Caco-2 (cell line): ENCODE results near the gene MPL. TPM values are rescaled to one million over a fixed set of nuclear protein-coding genes. Genes with fewer than 3 reads are reported as not detected.

ENCODE experiments used
- BruUV-seq: library from RNA; stranded (reverse); fragments of 400-500 nt; replicated peaks from 2 replicates; lab custom pipeline; 2021; lab: Mats Ljungman, UMichigan
- CTCF ChIA-PET: fragments of 300-600 bp; sonication (Branson Sonifier 250); formaldehyde crosslinking; loops from one replicate; lab custom pipeline; 2022; ENCODE audit warnings: antibody characterized with exemption; lab: Charles Lee
- POLR2A ChIA-PET: fragments of 300-600 bp; sonication (Branson Sonifier 250); formaldehyde crosslinking; loops from one replicate; lab custom pipeline; 2022; ENCODE audit warnings: antibody characterized with exemption; lab: Charles Lee
- DNase-seq, 2 experiments: peaks; one replicate each; pipeline versions ENCODE4 v3.0.0 to v3.0.0-alpha.2; 2020 to 2022
- H3K27me3 ChIP-seq: replicated peaks from 2 replicates; pipeline ENCODE4 v1.6.0; 2011; ENCODE audit warnings: low read length; ENCODE audit not compliant: control insufficient read depth, insufficient read depth
- H3K36me3 ChIP-seq: 2 replicates; pipeline ENCODE4 v1.5.1; 2011; ENCODE audit warnings: low read length; ENCODE audit not compliant: control insufficient read depth, insufficient read depth
- H3K4me1 ChIP-seq: fragments of 250-450 bp; sonication (Bioruptor Pico); 2 replicates; pipeline ENCODE4 v1.5.1; 2020; ENCODE audit warnings: mild to moderate bottlenecking
- H3K4me3 ChIP-seq: 2 replicates; pipeline ENCODE4 v1.5.1; 2011; ENCODE audit warnings: low read depth, mild to moderate bottlenecking, control low read depth, low read length
- H3K9me3 ChIP-seq: fragments of 250-450 bp; sonication (Bioruptor Pico); 2 replicates; pipeline ENCODE4 v1.5.1; 2020; ENCODE audit warnings: mild to moderate bottlenecking, moderate library complexity
- H3K27ac Mint-ChIP-seq: one replicate; pipeline ENCODE4 v1.8.0; 2022; ENCODE audit warnings: mixed read lengths; ENCODE audit not compliant: unreplicated experiment
- H3K27me3 Mint-ChIP-seq: one replicate; pipeline ENCODE4 v1.8.0; 2022; ENCODE audit warnings: mixed read lengths; ENCODE audit not compliant: insufficient read depth, unreplicated experiment
- H3K36me3 Mint-ChIP-seq: one replicate; pipeline ENCODE4 v1.8.0; 2022; ENCODE audit warnings: mild to moderate bottlenecking, mixed read lengths; ENCODE audit not compliant: insufficient read depth, unreplicated experiment
- H3K4me1 Mint-ChIP-seq: one replicate; pipeline ENCODE4 v1.8.0; 2022; ENCODE audit warnings: low read depth, mixed read lengths; ENCODE audit not compliant: unreplicated experiment
- H3K4me3 Mint-ChIP-seq: one replicate; pipeline ENCODE4 v1.8.0; 2022; ENCODE audit warnings: mild to moderate bottlenecking, moderate library complexity, mixed read lengths; ENCODE audit not compliant: unreplicated experiment
- H3K9me3 Mint-ChIP-seq: one replicate; pipeline ENCODE4 v1.8.0; 2022; ENCODE audit warnings: mixed read lengths; ENCODE audit not compliant: unreplicated experiment
- CTCF ChIP-seq, 2 experiments: fragments of 200-600 bp in 1 of 2; IDR thresholded peaks; 1 replicate in 1 of 2; 2 replicates in 1 of 2; pipeline versions ENCODE4 v1.5.1 to v1.8.0; 2011 to 2022; ENCODE audit warnings: antibody characterized with exemption in 1 of 2, control low read depth in 1 of 2, inconsistent platforms in 1 of 2, low read depth in 1 of 2, low read length in 1 of 2, mild to moderate bottlenecking in 1 of 2, moderate library complexity in 1 of 2; ENCODE audit not compliant: insufficient read depth in 1 of 2, severe bottlenecking in 1 of 2, unreplicated experiment in 1 of 2
- intact Hi-C: fragments of 100-400 bp; cut with micrococcal nuclease; formaldehyde crosslinking; loops from one replicate; pipeline ENCODE4 v1.10.0; 2022; ENCODE audit not compliant: unreplicated experiment
- total RNA-seq: library from RNA; stranded (reverse); gene quantifications from 2 replicates; pipeline ENCODE4 v1.2.3, GENCODE V29; 2022

Gene MPL
- total RNA-seq, 1 experiment from 2014 or later: not detected

- no peaks in the 10 kb centered on the region for H3K36me3 Mint-ChIP-seq
- intact Hi-C loops: no loop called here
- BruUV-seq: no TSS peak
- Histone ChIP-seq H3K36me3 (no peaks in the 10 kb centered on the region), H3K4me3 (no peak overlapping the region), H3K9me3 (no peaks in the 10 kb centered on the region), H3K4me1 (no peaks in the 10 kb centered on the region), H3K27me3 (no peaks in the 10 kb centered on the region)
- no peak overlapping the region for H3K27ac Mint-ChIP-seq
- peaks cover 11% of the 10 kb centered on the region for H3K4me1 Mint-ChIP-seq
- no peaks in the 10 kb centered on the region for H3K27me3 Mint-ChIP-seq
- ChIA-PET CTCF (interaction anchor here (0.6 kb wide), 1 partner anchor 355 kb away, joined by 3 read pairs; no protein-coding TSS in a partner anchor), POLR2A (no interaction called here)
- H3K4me3 Mint-ChIP-seq: no peak overlapping the region
- DNase-seq: no peak
- TF ChIP-seq CTCF (IDR thresholded peaks at IDR 0.05; ENCODE audit: insufficient read depth in 1 of 2, low read depth in 1 of 2, low read length in 1 of 2, severe bottlenecking in 1 of 2, unreplicated experiment in 1 of 2): no peak
- no peaks in the 10 kb centered on the region for H3K9me3 Mint-ChIP-seq
Observed at GRCh38 chr1:43298055-43298454, 39.6 kb upstream of the MPL start.

- H3K27ac Mint-ChIP-seq: no peak overlapping the region
- ChIA-PET POLR2A (no interaction called here), CTCF (no interaction called here)
- peaks cover 12% of the 10 kb centered on the region for H3K4me1 Mint-ChIP-seq
- no peaks in the 10 kb centered on the region for H3K27me3 Mint-ChIP-seq
- H3K9me3 Mint-ChIP-seq: no peaks in the 10 kb centered on the region
- intact Hi-C loops: no loop called here
- H3K4me1 ChIP-seq: no peaks in the 10 kb centered on the region
- no peak for DNase-seq
- H3K4me3 ChIP-seq: no peak overlapping the region
- no TSS peak for BruUV-seq
- no peaks in the 10 kb centered on the region for H3K36me3 Mint-ChIP-seq
- no peak for TF ChIP-seq CTCF (IDR thresholded peaks at IDR 0.05; ENCODE audit: insufficient read depth in 1 of 2, low read depth in 1 of 2, low read length in 1 of 2, severe bottlenecking in 1 of 2, unreplicated experiment in 1 of 2)
- no peaks in the 10 kb centered on the region for H3K9me3 ChIP-seq
- H3K36me3 ChIP-seq: no peaks in the 10 kb centered on the region
- no peak overlapping the region for H3K4me3 Mint-ChIP-seq
- H3K27me3 ChIP-seq: no peaks in the 10 kb centered on the region
Observed at GRCh38 chr1:43299101-43299500, 38.5 kb upstream of the MPL start.

GRCh38 chr1:43300378-43301094 is 37.1 kb upstream of the MPL start, which contains the start of gene TIE1:
TIE1 (plus strand) TSS chr1:43300982; CDS start chr1:43301072, 90 bp downstream.
- intact Hi-C loops: no loop called here
- POLR2A ChIA-PET: no interaction called here
- Mint-ChIP-seq H3K4me3 (no peak within 1 kb of the TSS), H3K4me1 (peaks cover 12% of the 10 kb centered on the region), H3K27ac (no peak within 1 kb of the TSS), H3K36me3 (no peaks in the 10 kb centered on the region), H3K9me3 (no peaks in the 10 kb centered on the region), H3K27me3 (no peaks in the 10 kb centered on the region)
- Histone ChIP-seq H3K36me3 (no peaks in the 10 kb centered on the region), H3K27me3 (no peaks in the 10 kb centered on the region), H3K4me3 (no peak within 1 kb of the TSS), H3K4me1 (no peaks in the 10 kb centered on the region), H3K9me3 (no peaks in the 10 kb centered on the region)
- TF ChIP-seq CTCF (IDR thresholded peaks at IDR 0.05; ENCODE audit: insufficient read depth in 1 of 2, low read depth in 1 of 2, low read length in 1 of 2, severe bottlenecking in 1 of 2, unreplicated experiment in 1 of 2): no peak
- no peak for DNase-seq
- CTCF ChIA-PET: no interaction called here
- no TSS peak for BruUV-seq
